ENCODE measurements around the gene TBC1D28.
A peak's percentile ranks its signal among the peaks of the same experiment; 100 is the strongest.
"Not testable (repeated sequence)": the region's sequence is repeated elsewhere in the genome, so short reads cannot be mapped to it uniquely, and the experiment has no call there.

Gene TBC1D28

GRCh38 chr17:18626152-18626870 is 17.9 kb downstream of the TBC1D28 start:
- TF ChIP-seq CTCF (IDR thresholded peaks at IDR 0.05; ENCODE audit: low read depth, low read length), result no peak
- TF ChIP-seq EZH2phosphoT487 (IDR thresholded peaks at IDR 0.05; ENCODE audit: low read depth), result no peak
- Histone ChIP-seq H3K4me2 (ENCODE audit: low read length) (peak overlapping the region; percentile 65), H3K4me3 (ENCODE audit: low read length) (peak overlapping the region; percentile 68), H3K27me3 (ENCODE audit: low read depth, low read length) (no peaks in the 10 kb centered on the region), H4K20me1 (ENCODE audit: insufficient read depth, low read length) (no peaks in the 10 kb centered on the region), H2AFZ (ENCODE audit: low read depth, low read length) (peak overlapping the region; percentile 65), H3K9me3 (ENCODE audit: insufficient read depth, low read length) (no peaks in the 10 kb centered on the region), H3K9ac (ENCODE audit: low read length) (peak overlapping the region; percentile 32; the same call in 1 of the 2 replicates), H3K36me3 (replicated peaks; ENCODE audit: low read depth, low read length) (no peaks in the 10 kb centered on the region), H3K79me2 (ENCODE audit: low read length) (no peaks in the 10 kb centered on the region), H3K27ac (ENCODE audit: low read length) (no peak overlapping the region), H3K4me1 (ENCODE audit: low read length) (no peaks in the 10 kb centered on the region)

- not testable (repeated sequence) for H3K27ac ChIP-seq (ENCODE audit: low read length); H3K36me3 ChIP-seq (replicated peaks; ENCODE audit: low read depth, low read length); H3K27me3 ChIP-seq (ENCODE audit: low read depth, low read length); H3K79me2 ChIP-seq (ENCODE audit: low read length); H3K4me1 ChIP-seq (ENCODE audit: low read length); H3K9me3 ChIP-seq (ENCODE audit: insufficient read depth, low read length); H4K20me1 ChIP-seq (ENCODE audit: insufficient read depth, low read length)
- TF ChIP-seq CTCF (IDR thresholded peaks at IDR 0.05; ENCODE audit: low read depth, low read length), result peak; percentile 61
- H3K4me2 ChIP-seq (ENCODE audit: low read length), result peak overlapping the region; percentile 65
- H2AFZ ChIP-seq (ENCODE audit: low read depth, low read length), result peak overlapping the region; percentile 65
- H3K4me3 ChIP-seq (ENCODE audit: low read length), result peak overlapping the region; percentile 69
- H3K9ac ChIP-seq (ENCODE audit: low read length), result peak overlapping the region; percentile 35
These were observed 18.6 kb downstream of the TBC1D28 start for GRCh38 chr17:18625509-18626104.

GRCh38 chr17:18624862-18625501 is 19.2 kb downstream of the TBC1D28 start:
- H3K4me1 ChIP-seq (ENCODE audit: low read length); H4K20me1 ChIP-seq (ENCODE audit: insufficient read depth, low read length); H3K27ac ChIP-seq (ENCODE audit: low read length); H3K27me3 ChIP-seq (ENCODE audit: low read depth, low read length); H3K36me3 ChIP-seq (replicated peaks; ENCODE audit: low read depth, low read length); H2AFZ ChIP-seq (ENCODE audit: low read depth, low read length); H3K79me2 ChIP-seq (ENCODE audit: low read length); H3K9me3 ChIP-seq (ENCODE audit: insufficient read depth, low read length): not testable (repeated sequence)
- 0 out of 2 replicates have a peak overlapping the region, but pooled peaks have one; percentile 20 for H3K4me2 ChIP-seq (ENCODE audit: low read length)
- H3K4me3 ChIP-seq (ENCODE audit: low read length), result peak overlapping the region; percentile 69
- H3K9ac ChIP-seq (ENCODE audit: low read length), result peak overlapping the region; percentile 35; the same call in 1 of the 2 replicates

- not testable (repeated sequence) for H3K9me3 ChIP-seq (ENCODE audit: insufficient read depth, low read length); H4K20me1 ChIP-seq (ENCODE audit: insufficient read depth, low read length); H3K4me3 ChIP-seq (ENCODE audit: low read length); H3K9ac ChIP-seq (ENCODE audit: low read length); H3K4me1 ChIP-seq (ENCODE audit: low read length); H3K79me2 ChIP-seq (ENCODE audit: low read length); H3K4me2 ChIP-seq (ENCODE audit: low read length); H3K27me3 ChIP-seq (ENCODE audit: low read depth, low read length); H3K36me3 ChIP-seq (replicated peaks; ENCODE audit: low read depth, low read length); H3K27ac ChIP-seq (ENCODE audit: low read length); H2AFZ ChIP-seq (ENCODE audit: low read depth, low read length)
These were observed 26.6 kb downstream of the TBC1D28 start for GRCh38 chr17:18617613-18618012.

DNA sequence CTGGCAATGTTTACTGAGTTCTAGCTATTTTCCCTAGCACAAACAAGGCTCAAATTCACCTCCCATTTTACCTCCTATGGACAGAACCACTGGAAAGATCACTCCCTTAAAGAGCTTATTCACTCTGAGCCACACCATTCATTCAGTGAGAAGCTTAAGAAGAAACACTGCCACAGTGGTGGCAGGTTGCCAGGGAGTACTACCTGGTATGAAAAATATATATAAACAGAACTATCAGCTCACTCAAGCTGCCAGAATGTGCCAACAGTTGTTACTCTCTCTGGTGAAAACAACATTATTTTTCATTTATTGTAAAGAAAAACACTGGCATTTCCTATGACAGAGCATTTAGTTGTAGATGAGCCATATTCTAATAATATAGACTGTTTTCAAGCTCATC is 31.2 kb downstream of the TBC1D28 start:
- not testable (repeated sequence) for H3K9me3 ChIP-seq (ENCODE audit: insufficient read depth, low read length); H3K36me3 ChIP-seq (replicated peaks; ENCODE audit: low read depth, low read length); H3K27ac ChIP-seq (ENCODE audit: low read length); H3K79me2 ChIP-seq (ENCODE audit: low read length); H3K27me3 ChIP-seq (ENCODE audit: low read depth, low read length); H3K9ac ChIP-seq (ENCODE audit: low read length); H3K4me1 ChIP-seq (ENCODE audit: low read length); H3K4me2 ChIP-seq (ENCODE audit: low read length); H3K4me3 ChIP-seq (ENCODE audit: low read length); H2AFZ ChIP-seq (ENCODE audit: low read depth, low read length); H4K20me1 ChIP-seq (ENCODE audit: insufficient read depth, low read length)

DNA sequence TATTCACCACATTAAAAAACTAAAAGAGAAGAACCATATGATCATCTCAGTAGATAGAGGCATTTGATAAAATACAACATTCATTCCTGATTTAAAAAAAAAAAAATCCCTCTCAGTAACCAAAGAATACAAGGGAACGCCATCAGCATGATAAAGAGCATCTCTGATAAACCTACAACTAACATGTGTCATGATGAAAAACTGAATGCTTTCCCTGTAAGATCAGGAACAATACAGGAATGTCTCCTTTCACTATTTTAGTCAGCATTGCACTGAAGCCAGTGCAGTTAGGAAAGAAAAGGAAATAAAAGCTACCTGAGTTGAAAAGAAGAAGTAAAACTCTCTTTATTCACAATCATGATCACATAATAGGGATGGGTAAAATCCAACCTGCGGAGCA is 51.1 kb downstream of the TBC1D28 start:
- not testable (repeated sequence) for H3K27me3 ChIP-seq (ENCODE audit: low read depth, low read length); H3K79me2 ChIP-seq (ENCODE audit: low read length); H3K4me1 ChIP-seq (ENCODE audit: low read length); H4K20me1 ChIP-seq (ENCODE audit: insufficient read depth, low read length); H3K36me3 ChIP-seq (replicated peaks; ENCODE audit: low read depth, low read length); H3K4me2 ChIP-seq (ENCODE audit: low read length); H3K27ac ChIP-seq (ENCODE audit: low read length); H2AFZ ChIP-seq (ENCODE audit: low read depth, low read length); H3K9me3 ChIP-seq (ENCODE audit: insufficient read depth, low read length); H3K9ac ChIP-seq (ENCODE audit: low read length); H3K4me3 ChIP-seq (ENCODE audit: low read length)

Data from OCI-LY3 (cell line).